Omental fat pad (tissue), 4 donors: ENCODE data around the gene UCK1. TPM values are rescaled to one million over a fixed set of nuclear protein-coding genes. Genes with fewer than 3 reads are reported as not detected.

Source experiments
- ATAC-seq: fragments of 150-250 bp; one replicate; pipeline ENCODE4 v1.9.1; 2016; ENCODE audit warnings: mild to moderate bottlenecking, moderate library complexity; ENCODE audit not compliant: low FRiP score
- DNase-seq: peaks from one replicate; pipeline ENCODE4 v3.0.0-alpha.2; 2019; ENCODE audit warnings: low spot score
- total RNA-seq, 4 donors: library from RNA; depleted of rRNA; stranded (reverse); fragments of >200 nt; gene quantifications; one replicate each; pipeline ENCODE4 v1.1.0, GENCODE V29; 2016
- TF ChIP-seq, protein P1 (sequence below), 3 donors: fragments of 450-650 bp; IDR thresholded peaks; one replicate each; pipeline ENCODE4 v1.5.1; 2016 to 2017; ENCODE audit warnings: antibody characterized with exemption in 3 of 3, mild to moderate bottlenecking in 3 of 3, moderate library complexity in 2 of 3

UCK1 gene
- total RNA-seq, 4 donors from 2014 or later: 25.0 to 38.5 (median 32.7) TPM

DNA sequence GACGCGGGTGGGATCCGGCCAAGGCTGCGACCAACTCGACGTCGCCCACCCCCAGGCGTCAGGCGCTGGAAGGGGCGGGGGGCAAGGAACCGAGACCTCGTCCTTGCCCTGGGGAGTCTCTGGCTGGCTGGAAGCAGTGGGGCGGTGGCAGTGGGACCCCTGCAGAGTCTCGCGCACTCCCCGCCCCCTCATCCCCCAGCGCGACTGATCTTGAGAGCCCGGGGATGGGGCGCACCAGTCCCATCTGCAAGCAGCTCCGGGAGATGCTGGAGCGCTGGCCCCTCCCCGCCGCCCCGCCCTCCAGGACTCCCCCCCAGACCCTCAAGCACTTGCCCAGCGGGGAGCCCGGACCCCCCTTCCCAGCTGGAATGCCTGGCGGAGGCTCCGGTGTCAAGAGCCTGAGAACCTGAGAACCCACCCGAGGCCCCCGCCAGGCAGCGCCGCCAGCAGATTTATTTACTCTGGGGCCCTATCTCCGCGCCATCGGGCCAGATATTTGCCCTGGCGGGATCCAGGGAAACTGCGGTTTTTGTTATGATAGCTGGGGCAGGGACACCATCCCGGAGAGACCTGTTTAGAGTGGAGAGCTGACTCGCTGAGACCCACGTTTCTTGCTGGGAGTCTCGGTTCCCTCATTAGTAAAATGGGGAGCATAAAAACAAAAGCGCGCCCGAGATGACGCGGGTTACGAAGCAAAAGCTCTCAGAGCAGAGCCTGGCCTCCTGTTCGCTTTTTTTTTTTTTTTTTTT lies 15.4 kb upstream of the UCK1 start:
- DNase-seq (no peak), ATAC-seq (no peak)
- TF ChIP-seq, protein P1, sequence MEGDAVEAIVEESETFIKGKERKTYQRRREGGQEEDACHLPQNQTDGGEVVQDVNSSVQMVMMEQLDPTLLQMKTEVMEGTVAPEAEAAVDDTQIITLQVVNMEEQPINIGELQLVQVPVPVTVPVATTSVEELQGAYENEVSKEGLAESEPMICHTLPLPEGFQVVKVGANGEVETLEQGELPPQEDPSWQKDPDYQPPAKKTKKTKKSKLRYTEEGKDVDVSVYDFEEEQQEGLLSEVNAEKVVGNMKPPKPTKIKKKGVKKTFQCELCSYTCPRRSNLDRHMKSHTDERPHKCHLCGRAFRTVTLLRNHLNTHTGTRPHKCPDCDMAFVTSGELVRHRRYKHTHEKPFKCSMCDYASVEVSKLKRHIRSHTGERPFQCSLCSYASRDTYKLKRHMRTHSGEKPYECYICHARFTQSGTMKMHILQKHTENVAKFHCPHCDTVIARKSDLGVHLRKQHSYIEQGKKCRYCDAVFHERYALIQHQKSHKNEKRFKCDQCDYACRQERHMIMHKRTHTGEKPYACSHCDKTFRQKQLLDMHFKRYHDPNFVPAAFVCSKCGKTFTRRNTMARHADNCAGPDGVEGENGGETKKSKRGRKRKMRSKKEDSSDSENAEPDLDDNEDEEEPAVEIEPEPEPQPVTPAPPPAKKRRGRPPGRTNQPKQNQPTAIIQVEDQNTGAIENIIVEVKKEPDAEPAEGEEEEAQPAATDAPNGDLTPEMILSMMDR (IDR thresholded peaks at IDR 0.05): no peak

DNA sequence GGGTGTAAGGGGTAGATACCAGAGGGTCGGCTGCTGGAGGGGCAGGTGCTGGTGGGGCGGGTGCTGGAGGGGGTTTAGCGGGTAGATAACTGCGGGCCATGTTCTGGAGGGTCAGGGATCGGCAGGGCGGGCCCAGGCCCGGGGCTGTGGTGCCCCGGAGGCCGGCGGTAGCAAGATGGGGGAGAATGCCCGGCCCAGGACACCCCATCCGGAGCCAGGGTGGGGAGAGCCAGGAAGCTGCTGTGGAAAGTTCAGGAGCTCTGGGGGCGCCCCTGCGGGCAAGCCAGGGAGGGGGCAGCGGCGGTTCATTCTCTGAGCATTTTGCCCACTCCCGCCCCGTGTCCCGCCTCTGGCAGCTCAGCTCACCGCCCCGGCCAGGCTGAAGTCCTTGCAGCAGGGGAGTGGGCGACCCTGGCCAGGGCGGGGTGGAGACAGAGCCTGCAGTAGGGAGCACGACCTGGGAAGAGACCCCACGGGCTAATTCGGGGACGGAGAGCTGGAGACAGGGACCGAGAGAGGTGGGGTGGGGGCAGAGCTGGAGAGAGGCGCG lies 14.8 kb upstream of the UCK1 start:
- no peak for DNase-seq
- ATAC-seq: peak; percentile 48
- TF ChIP-seq, protein P1 (IDR thresholded peaks at IDR 0.05): no peak

DNA sequence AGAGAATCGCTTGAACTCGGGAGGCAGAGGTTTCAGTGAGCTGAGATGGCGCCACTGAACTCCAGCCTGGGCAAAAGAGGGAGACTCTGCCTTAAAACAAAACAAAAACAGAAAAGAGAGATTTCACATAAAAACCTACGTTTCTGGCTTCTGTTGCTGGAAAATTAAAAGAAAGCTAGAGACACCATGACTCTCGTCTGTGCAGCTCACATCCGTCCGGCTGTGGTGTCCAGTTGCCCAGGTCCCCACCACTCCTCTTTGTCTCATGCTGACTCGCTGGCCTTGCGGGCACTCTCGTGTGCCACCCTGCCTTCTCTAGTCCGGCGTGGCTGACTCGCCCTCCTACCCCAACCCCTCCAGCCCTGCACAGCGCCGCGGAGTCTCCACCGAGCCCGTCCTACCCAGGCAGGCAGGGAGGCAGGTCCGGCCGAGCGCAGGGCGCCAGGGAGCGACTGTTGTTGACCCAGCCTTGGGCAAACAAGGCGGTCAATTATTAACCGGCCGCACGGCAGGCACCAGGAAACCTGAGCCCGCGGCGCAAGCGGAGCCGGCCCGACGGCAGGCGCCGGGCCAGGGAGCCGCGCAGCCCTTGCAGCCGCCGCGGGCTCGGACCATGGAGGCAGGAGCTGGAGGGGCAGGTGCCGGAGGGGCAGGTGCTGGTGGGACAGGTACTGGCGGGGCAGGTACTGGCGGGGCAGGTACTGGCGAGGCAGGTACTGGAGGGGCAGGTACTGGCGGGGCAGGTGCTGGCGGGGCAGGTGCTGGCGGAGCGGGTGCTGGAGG lies 14.1 kb upstream of the UCK1 start, which contains the start of gene PRRT1B:
Gene PRRT1B, plus strand, starts transcription at position 521 of the 783 bp plus-strand sequence. Its CDS starts 93 bp downstream, at position 614.
- peak; percentile 37 for ATAC-seq
- no peak for DNase-seq
- TF ChIP-seq, protein P1 (IDR thresholded peaks at IDR 0.05): no peak

DNA sequence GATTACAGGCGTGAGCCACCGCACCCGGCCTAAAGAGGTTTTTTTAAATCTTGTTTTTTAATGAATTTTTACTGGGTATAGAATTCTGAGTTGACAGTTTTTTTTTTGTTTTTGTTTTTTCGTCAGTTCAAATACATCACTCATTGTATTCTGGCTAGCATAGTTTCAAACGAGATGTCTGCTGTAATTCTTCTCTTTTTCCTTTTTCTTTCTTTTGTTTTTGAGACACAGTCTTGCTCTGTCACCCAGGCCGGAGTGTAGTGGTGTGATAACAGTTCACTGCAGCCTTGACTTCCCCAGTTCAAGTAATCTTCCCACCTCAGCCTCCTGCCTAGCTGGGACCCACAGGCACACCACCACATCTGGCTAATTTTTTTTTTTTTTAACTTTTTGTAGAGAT lies 12.1 kb upstream of the UCK1 start:
- TF ChIP-seq, protein P1 (IDR thresholded peaks at IDR 0.05): no peak
- no peak for DNase-seq
- ATAC-seq: no peak

DNA sequence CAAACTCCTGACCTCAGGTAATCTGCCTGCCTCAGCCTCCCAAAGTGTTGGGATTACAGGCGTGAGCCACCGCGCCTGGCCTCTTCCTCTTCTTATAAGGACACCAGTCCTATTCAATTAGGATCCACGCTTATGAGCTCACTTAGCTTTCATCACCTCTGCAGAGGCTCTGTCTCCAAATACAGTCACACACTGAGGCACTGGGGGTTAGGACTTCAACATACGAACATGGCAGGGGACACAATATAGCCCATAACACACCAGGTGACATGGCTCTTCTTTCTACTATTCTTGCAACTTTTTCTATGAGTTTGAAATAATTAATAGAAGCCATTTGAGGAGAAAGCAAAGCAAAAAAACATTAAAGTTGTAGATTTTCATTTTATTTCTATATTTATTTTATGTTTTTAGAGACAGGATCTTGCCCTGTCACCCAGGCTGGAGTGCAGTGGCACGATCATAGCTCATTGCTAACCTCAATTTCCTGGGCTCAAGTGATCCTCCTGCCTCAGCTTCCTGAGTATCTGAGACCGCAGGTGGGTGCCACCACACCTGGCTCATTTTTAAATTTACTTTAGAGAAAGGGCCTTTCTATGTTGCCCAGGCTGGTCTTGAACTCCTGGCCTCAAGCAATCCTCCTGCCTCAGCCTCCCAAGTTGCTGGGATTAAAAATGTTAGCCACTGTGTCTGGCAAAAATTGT lies 8.3 kb upstream of the UCK1 start:
- TF ChIP-seq, protein P1 (IDR thresholded peaks at IDR 0.05): no peak
- DNase-seq: no peak
- no peak for ATAC-seq

DNA sequence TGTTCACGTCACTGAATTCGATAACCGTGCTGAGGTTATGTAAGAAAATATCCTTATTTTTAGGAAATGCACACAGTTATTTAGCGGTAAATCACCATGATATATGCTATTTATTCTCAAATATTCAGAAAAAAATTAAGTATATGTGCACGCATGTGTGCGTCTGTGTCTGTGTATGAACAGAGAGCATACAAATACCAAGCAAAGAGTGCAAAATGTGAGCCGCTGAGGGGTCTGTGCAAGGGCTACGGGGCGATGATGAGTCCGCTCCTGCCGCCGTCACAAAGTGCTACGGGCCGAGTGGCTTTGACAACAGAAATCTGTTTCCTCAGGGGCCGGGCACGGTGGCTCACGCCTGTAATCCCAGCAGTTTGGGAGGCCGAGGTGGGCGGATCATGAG lies 6.9 kb upstream of the UCK1 start:
- TF ChIP-seq, protein P1 (IDR thresholded peaks at IDR 0.05): no peak
- ATAC-seq: no peak
- DNase-seq: no peak
